ENCODE results near the gene GALNT2.

DNA sequence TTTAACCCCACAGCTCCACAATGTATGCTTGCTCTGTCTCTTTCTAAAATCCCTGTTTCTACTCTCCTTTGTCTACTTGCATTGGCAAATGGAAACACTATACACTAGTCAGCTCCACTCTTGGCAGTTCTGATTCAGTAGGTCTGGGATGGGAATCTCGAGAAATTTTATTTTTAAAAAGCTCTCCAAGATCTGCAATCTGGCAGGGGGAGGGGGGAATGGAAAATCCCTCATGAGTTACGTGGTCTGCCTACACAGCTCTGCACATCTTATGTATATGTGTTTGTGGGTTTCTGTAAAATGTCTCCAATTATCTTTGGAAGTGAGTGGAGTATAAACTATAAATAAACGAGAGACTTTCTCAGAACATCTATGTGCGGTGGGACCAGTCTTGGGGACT, 9.9 kb upstream of the GALNT2 start:
- TF ChIP-seq ZNF274 (IDR thresholded peaks at IDR 0.05; ENCODE audit: low read depth, low read length) (no peak), YY1 (IDR thresholded peaks at IDR 0.05; ENCODE audit: insufficient read depth, insufficient read length) (no peak)
